ENCODE data around the gene DET1. TPM values are rescaled to one million over a fixed set of nuclear protein-coding genes. Genes with fewer than 3 reads are reported as not detected.

DET1 gene
- total and polyA plus RNA-seq, 2 of the 13 experiments (the other 11 are each of a cell fraction or from before 2014, with no cell fraction given), result 2.2 to 4.2 TPM

- POLR2A ChIA-PET, result no interaction called here
Measured at GRCh38 chr15:88535607-88536313, 10.7 kb downstream of the DET1 start.

More at GRCh38 chr15:88535607-88536313, 10.7 kb downstream of the DET1 start:
- in situ Hi-C loops (cut with HindIII; ENCODE audit: extremely low pct_ligation_motif_present, low pct_unique_long_range_greater_than_20kb), result no loop called here
- Histone ChIP-seq H3K79me2 (ENCODE audit: insufficient read depth, low read length) (no peaks in the 10 kb centered on the region), H4K20me1 (ENCODE audit: insufficient read depth, low read length) (no peaks in the 10 kb centered on the region), H3K4me3 (replicated peaks in 1 of 3; ENCODE audit: insufficient read depth in 1 of 3, low read depth in 2 of 3, low read length in 3 of 3) (no peak overlapping the region), H3K9ac (ENCODE audit: insufficient read depth, low read depth, low read length) (no peak overlapping the region), H3K4me1 (ENCODE audit: insufficient read depth, low read length) (no peaks in the 10 kb centered on the region), H3K9me3 (ENCODE audit: low read length) (no peaks in the 10 kb centered on the region), H2AFZ (ENCODE audit: low read length) (no peak overlapping the region), H3K36me3 (replicated peaks in 1 of 2; ENCODE audit: control insufficient read depth in 1 of 2, insufficient read depth in 2 of 2, low read length in 2 of 2) (peaks cover under 1 to 6% of the 10 kb centered on the region in 2 experiments; a peak in 1 of 5 replicates), H3K27me3 (ENCODE audit: control insufficient read depth in 1 of 2, insufficient read depth in 2 of 2, low read length in 2 of 2) (no peaks in the 10 kb centered on the region), H3K4me2 (ENCODE audit: low read depth, low read length) (no peak overlapping the region), H3K27ac (ENCODE audit: extremely low read length, insufficient read depth, low read length) (no peak overlapping the region)
- 94% methylated on average over 3 of the region's 3 CpGs for WGBS (ENCODE audit: low lambda C conversion rate)
- no peak for TF ChIP-seq POLR2AphosphoS5 (IDR thresholded peaks at IDR 0.05; ENCODE audit: low read depth, low read length)
- no peak for TF ChIP-seq ZNF414 (CRISPR knock-in tag; IDR thresholded peaks at IDR 0.05)
- TF ChIP-seq ZNF276 (CRISPR knock-in tag; IDR thresholded peaks at IDR 0.05; ENCODE audit: low read depth), result no peak
- no peak for TF ChIP-seq ZNF282 (IDR thresholded peaks at IDR 0.05; ENCODE audit: partially characterized antibody)
- no peak for TF ChIP-seq ZNF441 (CRISPR knock-in tag; IDR thresholded peaks at IDR 0.05; ENCODE audit: borderline replicate concordance)
- no peak for TF ChIP-seq SNAPC2 (CRISPR knock-in tag; IDR thresholded peaks at IDR 0.05)
- TF ChIP-seq ZNF292 (CRISPR knock-in tag; IDR thresholded peaks at IDR 0.05; ENCODE audit: borderline replicate concordance, low read depth), result no peak
- TF ChIP-seq GLI4 (CRISPR knock-in tag; IDR thresholded peaks at IDR 0.05; ENCODE audit: borderline replicate concordance), result no peak
- TF ChIP-seq POGZ (CRISPR knock-in tag; IDR thresholded peaks at IDR 0.05), result no peak
- no peak for TF ChIP-seq SRSF4 (IDR thresholded peaks at IDR 0.05; ENCODE audit: low read depth, low read length, poor library complexity, severe bottlenecking)
- TF ChIP-seq MLXIP (CRISPR knock-in tag; IDR thresholded peaks at IDR 0.05; ENCODE audit: borderline replicate concordance), result no peak
- TF ChIP-seq ZNF484 (CRISPR knock-in tag; IDR thresholded peaks at IDR 0.05; ENCODE audit: borderline replicate concordance, low read depth), result no peak
- TF ChIP-seq SMYD3 (CRISPR knock-in tag; IDR thresholded peaks at IDR 0.05), result no peak
- TF ChIP-seq ZMYM3 (CRISPR knock-in tag; IDR thresholded peaks at IDR 0.05), result no peak
- no peak for TF ChIP-seq PLSCR1 (CRISPR knock-in tag; IDR thresholded peaks at IDR 0.05; ENCODE audit: borderline replicate concordance)
- TF ChIP-seq HOXA3 (CRISPR knock-in tag; IDR thresholded peaks at IDR 0.05), result no peak
- TF ChIP-seq ELF3 (CRISPR knock-in tag; IDR thresholded peaks at IDR 0.05), result no peak
- no peak for TF ChIP-seq ZNF121 (CRISPR knock-in tag; IDR thresholded peaks at IDR 0.05)
- no peak for TF ChIP-seq SETDB1 (CRISPR knock-in tag; IDR thresholded peaks at IDR 0.05; ENCODE audit: borderline replicate concordance)
- BruUV-seq (replicated peaks), result no TSS peak
- FAIRE-seq (no peak), ATAC-seq (no peak), DNase-seq (ENCODE audit: low spot score) (no peak)
- intact Hi-C loops (cut with micrococcal nuclease; ENCODE audit: unreplicated experiment), result no loop called here
- CTCF ChIA-PET (ENCODE audit: low intra/inter-chr PET ratio, low total read pairs), result no interaction called here
